Endothelial cell of umbilical vein (primary cell): Measurements from ENCODE around the gene RGPD3. TPM values are rescaled to one million over a fixed set of nuclear protein-coding genes. Genes with fewer than 3 reads are reported as not detected.
"Not testable (repeated sequence)": the region's sequence is repeated elsewhere in the genome, so short reads cannot be mapped to it uniquely, and the experiment has no call there.

Experiments used
- BruUV-seq: library from RNA; stranded (reverse); fragments of 400-500 nt; replicated peaks from 2 replicates; lab custom pipeline; 2021; lab: Mats Ljungman, UMichigan
- CTCF ChIA-PET: fragments of 300-600, 350-600 bp; sonication (Branson Sonifier 250); formaldehyde crosslinking; loops from one replicate; lab custom pipeline; 2021; ENCODE audit warnings: antibody characterized with exemption, inconsistent platforms; lab: Charles Lee
- POLR2A ChIA-PET: fragments of 300-600, 350-600 bp; sonication (Branson Sonifier 250); formaldehyde crosslinking; loops from one replicate; lab custom pipeline; 2021; ENCODE audit warnings: antibody characterized with exemption, inconsistent platforms; lab: Charles Lee
- DNase-seq: peaks from one replicate; pipeline ENCODE4 v3.0.0-alpha.2; 2011; ENCODE audit warnings: low read depth, low spot score
- FAIRE-seq: peaks from 2 replicates; lab custom pipeline; 2011; peaks lifted over from hg19 to GRCh38; lab: Jason Lieb, UNC
- H2AFZ ChIP-seq: 2 replicates; pipeline ENCODE4 v1.6.0; 2012; ENCODE audit warnings: low read depth, low read length, control low read depth, inconsistent platforms
- H3K27ac ChIP-seq: 2 replicates; pipeline ENCODE4 v1.5.1; 2011; ENCODE audit warnings: low read depth, mild to moderate bottlenecking, control low read depth, low read length, moderate library complexity; ENCODE audit not compliant: insufficient read depth
- H3K27me3 ChIP-seq, 2 experiments: 2 replicates each; pipeline versions ENCODE4 v1.6.0 to v1.6.1; 2011; ENCODE audit warnings: low read length in 2 of 2, mixed read lengths in 1 of 2; ENCODE audit not compliant: control insufficient read depth in 2 of 2, insufficient read depth in 2 of 2
- H3K36me3 ChIP-seq, 2 experiments: 2 replicates in 1 of 2; 3 replicates in 1 of 2; pipeline ENCODE4 v1.5.1; 2011; ENCODE audit warnings: low read length in 2 of 2, mild to moderate bottlenecking in 1 of 2, moderate library complexity in 1 of 2; ENCODE audit not compliant: control insufficient read depth in 2 of 2, insufficient read depth in 2 of 2; ENCODE audit errors: extremely low read depth in 1 of 2
- H3K4me1 ChIP-seq: 3 replicates; pipeline ENCODE4 v1.5.1; 2011; ENCODE audit warnings: mild to moderate bottlenecking, low read length; ENCODE audit not compliant: control insufficient read depth, insufficient read depth; ENCODE audit errors: extremely low read depth
- H3K4me2 ChIP-seq: 2 replicates; pipeline ENCODE4 v1.6.1; 2011; ENCODE audit warnings: low read length, control low read depth, mixed read lengths; ENCODE audit not compliant: insufficient read depth
- H3K4me3 ChIP-seq, 3 experiments: fragments of 200-600 bp in 1 of 3; sonication (generic), shearing (Covaris generic) in 1 of 3; replicated peaks in 1 of 3; 2 replicates each; pipeline ENCODE4 v1.5.1; 2011 to 2016; ENCODE audit warnings: control low read depth in 3 of 3, low read length in 3 of 3, mild to moderate bottlenecking in 2 of 3, inconsistent platforms in 1 of 3, low read depth in 1 of 3, moderate library complexity in 1 of 3; ENCODE audit not compliant: insufficient read depth in 1 of 3
- H3K79me2 ChIP-seq: 2 replicates; pipeline ENCODE4 v1.6.0; 2012; ENCODE audit warnings: low read length, inconsistent platforms; ENCODE audit not compliant: control insufficient read depth, insufficient read depth
- H3K9ac ChIP-seq: replicated peaks from 2 replicates; pipeline ENCODE3; 2011; ENCODE audit warnings: low read length, control low read depth; ENCODE audit not compliant: insufficient read depth; ENCODE audit errors: extremely low read depth
- H3K9me1 ChIP-seq: replicated peaks from 3 replicates; pipeline ENCODE4 v1.6.0; 2011; ENCODE audit warnings: mild to moderate bottlenecking, low read length; ENCODE audit not compliant: control insufficient read depth, insufficient read depth; ENCODE audit errors: extremely low read depth
- H3K9me3 ChIP-seq: replicated peaks from 2 replicates; pipeline ENCODE4 v1.5.1; 2012; ENCODE audit warnings: low read length, inconsistent platforms; ENCODE audit not compliant: control insufficient read depth, insufficient read depth
- H4K20me1 ChIP-seq: replicated peaks from 2 replicates; pipeline ENCODE3; 2011; ENCODE audit warnings: mild to moderate bottlenecking, low read length; ENCODE audit not compliant: control insufficient read depth, insufficient read depth; ENCODE audit errors: extremely low read depth
- dilution Hi-C: fragments of 300-500 bp; cut with MboI; formaldehyde crosslinking; loops from one replicate; pipeline ENCODE4 v1.15.0; 2019; ENCODE audit warnings: low sequenced_read_pairs; ENCODE audit not compliant: extremely low pct_ligation_motif_present
- intact Hi-C: fragments of 100-400 bp; cut with micrococcal nuclease; formaldehyde crosslinking; loops from one replicate; pipeline ENCODE4 v1.10.0; 2022
- polyA plus RNA-seq, 4 experiments: library from polyadenylated mRNA; depleted of rRNA in 3 of 4; stranded (reverse) in 3 of 4; unstranded in 1 of 4; fragments of >200 nt; gene quantifications; 2 replicates each; pipeline versions ENCODE4 v1.2.1 to v1.2.3, GENCODE V29; 2011 to 2012; ENCODE audit warnings: missing spikeins in 1 of 4
- total RNA-seq: library from RNA; stranded (reverse); gene quantifications from 2 replicates; pipeline ENCODE4 v1.2.3, GENCODE V29; 2021

The RGPD3 gene
- total and polyA plus RNA-seq, 2 donors (not counting 3 experiments of a cell fraction or from before 2014, with no cell fraction given), result 0.04 TPM; not detected in 1

- H3K9me3 ChIP-seq, CTCF ChIA-PET, FAIRE-seq, intact Hi-C loops, H3K27me3 ChIP-seq, H3K9me1 ChIP-seq, H2AFZ ChIP-seq, H3K4me1 ChIP-seq, dilution Hi-C loops, H3K9ac ChIP-seq, H4K20me1 ChIP-seq, DNase-seq, H3K79me2 ChIP-seq, H3K27ac ChIP-seq, POLR2A ChIA-PET, BruUV-seq, H3K36me3 ChIP-seq, H3K4me2 ChIP-seq, H3K4me3 ChIP-seq: not testable (repeated sequence)
Observed at GRCh38 chr2:106384548-106384947, 83.7 kb downstream of the RGPD3 start.

- H3K4me1 ChIP-seq, H2AFZ ChIP-seq, FAIRE-seq, intact Hi-C loops, CTCF ChIA-PET, H3K9me1 ChIP-seq, H3K9ac ChIP-seq, H3K9me3 ChIP-seq, H3K27ac ChIP-seq, BruUV-seq, H3K4me2 ChIP-seq, H3K4me3 ChIP-seq, H3K27me3 ChIP-seq, DNase-seq, dilution Hi-C loops, H4K20me1 ChIP-seq, H3K36me3 ChIP-seq, H3K79me2 ChIP-seq, POLR2A ChIA-PET: not testable (repeated sequence)
Observed at GRCh38 chr2:106381867-106382266, 86.3 kb downstream of the RGPD3 start.

GRCh38 chr2:106379567-106379966, 88.6 kb downstream of the RGPD3 start:
- H4K20me1 ChIP-seq, DNase-seq, H3K9me3 ChIP-seq, FAIRE-seq, H3K9ac ChIP-seq, H3K27ac ChIP-seq, CTCF ChIA-PET, H3K27me3 ChIP-seq, H3K36me3 ChIP-seq, dilution Hi-C loops, intact Hi-C loops, H3K4me3 ChIP-seq, H2AFZ ChIP-seq, H3K79me2 ChIP-seq, H3K9me1 ChIP-seq, H3K4me2 ChIP-seq, H3K4me1 ChIP-seq, BruUV-seq, POLR2A ChIA-PET: not testable (repeated sequence)

- POLR2A ChIA-PET, CTCF ChIA-PET, H3K4me2 ChIP-seq, H3K27me3 ChIP-seq, intact Hi-C loops, H3K9me3 ChIP-seq, H3K27ac ChIP-seq, H3K36me3 ChIP-seq, FAIRE-seq, H3K4me3 ChIP-seq, H3K9ac ChIP-seq, H3K79me2 ChIP-seq, dilution Hi-C loops, H4K20me1 ChIP-seq, BruUV-seq, H2AFZ ChIP-seq, H3K4me1 ChIP-seq, H3K9me1 ChIP-seq, DNase-seq: not testable (repeated sequence)
Observed at GRCh38 chr2:106369182-106369581, 99.0 kb downstream of the RGPD3 start.
